AG04449 (cell line): ENCODE results near the gene FANCD2.
"Not testable (repeated sequence)": the region's sequence is repeated elsewhere in the genome, so short reads cannot be mapped to it uniquely, and the experiment has no call there.

Source experiments
- CTCF ChIA-PET: fragments of 350-600 bp; formaldehyde crosslinking; extraction: SDS; loops from one replicate; lab custom pipeline; 2021; ENCODE audit warnings: antibody characterized with exemption; lab: Yijun Ruan, JAX
- POLR2A ChIA-PET: fragments of 400-600, 350-600 bp; formaldehyde crosslinking; extraction: SDS; loops from one replicate; lab custom pipeline; 2020; ENCODE audit warnings: antibody characterized with exemption, inconsistent platforms; lab: Yijun Ruan, JAX
- DNase-seq: peaks from one replicate; pipeline ENCODE4 v3.0.0-alpha.2; 2010; ENCODE audit warnings: low read depth, low spot score
- H3K4me3 ChIP-seq: 2 replicates; pipeline ENCODE4 v1.5.1; 2011; ENCODE audit warnings: low read depth, mild to moderate bottlenecking, control low read depth, low read length
- CTCF ChIP-seq: IDR thresholded peaks from one replicate; pipeline ENCODE4 v1.5.1; 2011; ENCODE audit warnings: mild to moderate bottlenecking, moderate library complexity, low read length, control low read depth, inconsistent platforms; ENCODE audit not compliant: insufficient read depth; ENCODE audit errors: missing control alignments

Gene FANCD2

DNA sequence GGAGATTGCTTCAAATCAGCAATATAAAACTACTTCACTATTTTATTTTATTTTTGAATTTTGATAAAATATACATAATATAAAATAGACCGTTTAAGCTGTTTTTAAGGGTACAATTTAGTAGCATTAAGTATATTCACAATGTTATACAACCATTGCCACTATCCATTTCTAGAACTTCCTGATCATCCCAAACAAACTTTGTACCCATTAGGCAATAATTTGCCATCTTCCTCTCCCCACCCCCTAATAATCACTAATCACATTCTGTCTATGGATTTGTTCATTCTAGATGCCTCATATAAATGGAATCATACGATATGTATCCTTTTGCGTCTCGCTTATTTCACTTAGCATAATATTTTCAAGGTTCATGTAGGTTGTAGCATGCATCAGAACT is 28.9 kb downstream of the FANCD2 start:
- ChIA-PET POLR2A (no interaction called here), CTCF (no interaction called here)
- no peak overlapping the region for H3K4me3 ChIP-seq
- DNase-seq = no peak
- TF ChIP-seq CTCF = no peak

GRCh38 chr3:10070077-10070476 is 43.8 kb downstream of the FANCD2 start:
- DNase-seq, POLR2A ChIA-PET, CTCF ChIA-PET, H3K4me3 ChIP-seq: not testable (repeated sequence)

- POLR2A ChIA-PET = no interaction called here
- DNase-seq = no peak
- H3K4me3 ChIP-seq = no peak overlapping the region
- CTCF ChIA-PET = interaction anchor here (1.4 kb wide), 1 partner anchor 128 kb away, joined by 4 read pairs; no protein-coding TSS in a partner anchor
- no peak for TF ChIP-seq CTCF
Measured at GRCh38 chr3:10074666-10075065, 48.4 kb downstream of the FANCD2 start.

- ChIA-PET CTCF (interaction anchor here (1.0 kb wide), 1 partner anchor 181 kb away, joined by 3 read pairs; no protein-coding TSS in a partner anchor), POLR2A (no interaction called here)
- TF ChIP-seq CTCF = no peak
- no peak for DNase-seq
- H3K4me3 ChIP-seq = no peak overlapping the region
Measured at GRCh38 chr3:10081871-10082270, 55.6 kb downstream of the FANCD2 start.

DNA sequence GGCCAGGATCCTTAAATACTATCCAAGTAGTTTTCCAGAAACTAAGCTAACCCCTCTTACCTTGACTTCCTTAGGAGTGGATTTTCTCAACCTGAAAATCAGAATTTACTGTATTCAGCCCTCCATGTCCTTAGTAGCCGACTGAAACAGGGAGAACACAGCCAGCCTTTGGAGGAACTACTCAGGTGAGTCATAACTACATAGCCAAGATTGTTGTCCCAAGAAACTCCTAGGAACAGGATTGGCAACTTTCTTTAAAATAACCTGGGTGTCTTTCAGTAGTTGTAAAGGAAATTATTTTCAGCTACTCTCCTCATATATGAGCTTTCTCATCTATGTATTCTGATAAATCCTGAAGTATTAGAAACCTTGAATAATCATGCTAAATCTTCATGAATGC is 59.5 kb downstream of the FANCD2 start:
- no peak for DNase-seq
- TF ChIP-seq CTCF = no peak
- no peak overlapping the region for H3K4me3 ChIP-seq
- ChIA-PET CTCF (no interaction called here), POLR2A (no interaction called here)

DNA sequence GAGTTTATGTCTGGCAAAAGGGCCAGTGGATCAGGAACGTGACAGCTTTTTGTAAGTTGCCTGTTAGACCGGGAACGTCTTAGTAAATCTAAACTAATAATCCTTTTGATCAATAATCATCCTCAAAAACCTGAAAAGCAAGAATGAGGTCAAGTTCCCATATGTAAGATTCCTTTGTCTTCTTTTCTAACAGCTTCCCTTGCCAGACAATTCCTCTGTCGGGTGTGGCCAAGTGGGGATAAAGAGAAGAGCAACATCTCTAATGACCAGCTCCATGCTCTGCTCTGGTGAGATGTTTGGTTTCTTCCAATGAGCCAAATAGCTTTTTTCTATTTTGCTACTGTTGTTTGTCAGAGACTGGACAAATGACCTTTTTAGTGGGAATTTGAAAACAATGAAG is 62.0 kb downstream of the FANCD2 start:
- POLR2A ChIA-PET = interaction anchor here (0.7 kb wide), 1 partner anchor 27 kb away, joined by 3 read pairs; no protein-coding TSS in a partner anchor
- no peak overlapping the region for H3K4me3 ChIP-seq
- CTCF ChIA-PET = interaction anchor here (1.8 kb wide), 1 partner anchor 142 kb away, joined by 5 read pairs; no protein-coding TSS in a partner anchor
- no peak for DNase-seq
- TF ChIP-seq CTCF = no peak

DNA sequence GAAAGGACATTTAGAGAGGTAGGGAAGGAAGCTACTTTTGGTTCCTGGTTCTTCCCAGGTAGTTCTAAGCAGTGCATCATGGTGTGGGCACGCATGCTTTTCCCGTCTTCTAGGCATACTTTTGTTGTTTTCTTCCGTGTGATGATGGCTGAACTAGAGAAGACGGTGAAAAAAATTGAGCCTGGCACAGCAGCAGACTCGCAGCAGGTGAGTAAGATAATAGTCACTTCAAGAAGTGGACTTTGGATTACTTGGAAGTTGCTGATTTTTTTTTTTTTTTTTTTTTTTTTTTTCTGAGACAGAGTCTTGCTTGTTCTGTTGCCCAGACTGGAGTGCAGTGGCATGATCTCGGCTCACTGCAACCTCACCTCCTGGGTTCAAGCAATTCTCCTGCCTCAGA is 63.9 kb downstream of the FANCD2 start:
- no peak for TF ChIP-seq CTCF
- no peak overlapping the region for H3K4me3 ChIP-seq
- CTCF ChIA-PET = no interaction called here
- POLR2A ChIA-PET = no interaction called here
- DNase-seq = no peak

DNA sequence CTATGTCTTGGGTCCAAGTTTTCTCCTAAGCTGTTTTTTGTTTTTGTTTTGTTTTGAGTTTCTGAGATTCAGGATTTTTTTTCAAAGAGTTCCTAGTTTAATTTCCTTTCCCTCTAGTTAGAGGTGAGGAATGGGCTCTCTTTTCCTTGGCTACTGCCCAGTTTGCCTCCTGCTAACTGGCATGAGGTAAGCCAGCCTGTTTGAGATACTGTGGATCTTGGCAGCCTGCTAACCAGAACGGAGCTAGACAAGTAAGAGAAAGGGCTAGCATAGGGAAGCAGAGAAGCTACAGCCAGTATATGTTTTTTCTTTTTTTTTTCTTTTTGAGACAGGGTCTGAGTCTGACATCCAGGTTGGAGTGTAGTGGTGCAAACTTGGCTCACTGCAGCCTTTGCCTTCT is 64.5 kb downstream of the FANCD2 start:
- POLR2A ChIA-PET, CTCF ChIA-PET, H3K4me3 ChIP-seq, DNase-seq: not testable (repeated sequence)

- POLR2A ChIA-PET, DNase-seq, CTCF ChIA-PET, H3K4me3 ChIP-seq: not testable (repeated sequence)
Measured at GRCh38 chr3:10091387-10091786, 65.2 kb downstream of the FANCD2 start.
